ENCODE results near the gene DBET. TPM values are rescaled to one million over a fixed set of nuclear protein-coding genes. Genes with fewer than 3 reads are reported as not detected.
"Not testable (repeated sequence)": the region's sequence is repeated elsewhere in the genome, so short reads cannot be mapped to it uniquely, and the experiment has no call there.

The DBET gene
- total RNA-seq, 1 donor from 2014 or later: not detected

DNA sequence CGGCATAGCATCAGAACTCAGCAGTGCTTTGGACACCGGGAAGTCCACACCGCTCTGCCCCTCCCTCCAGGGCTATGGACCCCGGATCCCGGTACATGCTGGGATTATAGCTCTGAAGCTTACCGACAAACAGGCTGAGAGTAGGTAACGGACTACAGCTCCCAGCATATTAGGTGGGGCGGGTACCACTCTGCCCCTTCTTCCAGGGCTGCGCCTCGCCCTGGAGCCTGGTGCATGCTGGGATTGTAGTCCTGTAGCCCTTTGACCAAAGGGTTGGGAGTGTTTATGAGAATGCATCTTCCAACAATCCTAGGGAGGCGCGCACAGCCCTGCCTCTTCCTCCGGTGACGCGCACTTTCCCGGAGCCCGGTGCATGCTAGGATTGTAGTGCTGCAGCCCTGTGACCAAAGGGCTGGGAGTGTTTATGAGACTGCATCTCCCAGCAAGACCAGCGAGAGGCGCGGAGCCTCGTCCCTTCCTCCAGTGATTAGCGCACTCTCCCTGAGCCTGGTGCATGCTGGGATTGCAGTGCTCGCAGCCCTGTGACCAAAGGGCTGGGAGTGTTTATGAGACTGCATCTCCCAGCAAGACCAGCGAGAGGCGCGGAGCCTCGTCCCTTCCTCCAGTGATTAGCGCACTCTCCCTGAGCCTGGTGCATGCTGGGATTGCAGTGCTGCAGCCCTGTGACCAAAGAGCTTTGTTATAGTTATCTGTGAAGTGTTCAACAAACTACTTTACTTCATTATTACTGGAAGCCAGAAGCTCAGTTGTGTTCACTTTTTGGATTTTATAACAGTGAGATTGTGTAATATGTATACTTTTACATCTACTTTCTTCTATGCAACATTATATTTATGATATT is 14.7 kb upstream of the DBET start:
- DNase-seq (ENCODE audit: low spot score): not testable (repeated sequence)

DNA sequence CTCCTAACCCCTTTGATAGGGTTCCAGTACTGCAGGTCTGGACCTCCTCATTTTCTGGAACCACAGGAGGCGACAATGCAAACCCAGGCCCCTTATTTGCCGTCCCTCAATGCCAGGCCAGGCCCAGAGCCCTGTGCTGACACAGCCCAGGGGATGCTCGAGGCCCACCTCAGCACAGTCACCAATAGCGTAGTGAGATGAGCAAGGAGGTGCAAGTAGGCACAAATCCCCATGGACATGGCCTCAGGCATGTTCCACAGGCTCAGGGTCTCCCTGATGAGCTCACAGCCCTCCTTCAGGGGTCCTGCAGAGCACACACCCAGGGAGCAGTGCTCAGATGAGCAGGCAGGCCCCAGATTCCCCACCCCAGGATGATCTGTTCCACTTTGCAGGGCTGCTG is 5.3 kb upstream of the DBET start:
- DNase-seq (ENCODE audit: low spot score): peak; percentile 37

- DNase-seq (ENCODE audit: low spot score): not testable (repeated sequence)
Observed at GRCh38 chr4:190064805-190065204, 503 bp downstream of the DBET start.

- DNase-seq (ENCODE audit: low spot score): peak; percentile 89
Observed at GRCh38 chr4:190068351-190068750, 4.0 kb downstream of the DBET start.

- not testable (repeated sequence) for DNase-seq (ENCODE audit: low spot score)
Observed at GRCh38 chr4:190093052-190093451, 28.8 kb downstream of the DBET start.

DNA sequence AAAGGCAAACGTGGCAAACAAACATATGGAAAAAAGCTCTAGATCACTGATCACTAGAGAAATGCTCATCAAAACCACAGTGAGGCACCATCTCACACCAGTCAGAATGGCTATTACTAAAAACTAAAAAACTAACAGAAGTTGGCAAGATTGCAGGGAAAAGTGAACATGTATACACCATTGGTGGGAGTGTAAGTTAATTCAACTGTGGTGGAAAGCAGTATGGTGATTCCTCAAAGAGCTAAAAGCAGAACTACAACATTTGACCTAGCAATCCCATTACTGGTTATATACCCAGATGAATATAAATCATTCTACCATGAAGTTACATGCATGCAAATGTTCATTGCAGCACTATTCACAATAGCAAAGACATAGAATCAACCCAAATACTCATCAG is 29.7 kb downstream of the DBET start:
- DNase-seq (ENCODE audit: low spot score): not testable (repeated sequence)

DNA sequence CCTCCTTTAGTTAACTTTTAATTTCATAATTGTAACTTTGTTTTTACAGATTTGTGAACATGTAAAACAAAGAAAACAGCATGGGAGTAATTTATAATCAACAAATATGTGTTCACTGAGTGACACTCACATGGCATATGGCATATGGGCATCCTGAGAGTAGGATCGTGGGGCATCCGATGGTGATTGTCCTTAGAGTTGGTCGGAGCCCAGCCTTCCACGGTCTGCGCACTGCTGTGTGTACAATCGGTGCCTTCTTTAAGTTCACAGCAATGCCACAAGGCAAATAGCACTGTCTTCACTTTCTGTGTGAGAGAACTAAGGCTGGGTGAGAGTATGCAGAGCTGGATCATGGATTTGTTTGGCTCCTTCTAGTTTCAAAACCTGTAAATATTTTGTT is 31.0 kb downstream of the DBET start:
- DNase-seq (ENCODE audit: low spot score): not testable (repeated sequence)

DNA sequence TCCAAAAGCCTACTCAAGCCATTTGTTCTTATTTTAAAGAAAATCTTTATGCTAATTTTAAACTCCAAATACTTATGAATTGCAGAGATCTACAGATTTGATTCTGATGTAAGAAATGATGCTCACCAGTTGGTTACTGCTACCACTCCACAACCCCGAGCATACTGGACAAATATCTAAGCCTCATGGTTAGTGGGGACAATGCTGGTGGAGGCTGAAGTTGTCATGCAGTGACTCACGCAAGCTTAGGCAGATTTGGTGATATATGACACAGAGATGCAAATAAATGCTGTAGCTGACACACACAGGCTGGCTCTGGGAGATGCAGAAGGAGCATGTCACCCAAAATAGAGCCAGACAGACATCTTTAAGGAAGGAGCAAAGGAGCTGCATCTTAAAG is 35.3 kb downstream of the DBET start:
- not testable (repeated sequence) for DNase-seq (ENCODE audit: low spot score)

GRCh38 chr4:190101525-190101924 is 37.2 kb downstream of the DBET start:
- DNase-seq (ENCODE audit: low spot score): not testable (repeated sequence)

DNA sequence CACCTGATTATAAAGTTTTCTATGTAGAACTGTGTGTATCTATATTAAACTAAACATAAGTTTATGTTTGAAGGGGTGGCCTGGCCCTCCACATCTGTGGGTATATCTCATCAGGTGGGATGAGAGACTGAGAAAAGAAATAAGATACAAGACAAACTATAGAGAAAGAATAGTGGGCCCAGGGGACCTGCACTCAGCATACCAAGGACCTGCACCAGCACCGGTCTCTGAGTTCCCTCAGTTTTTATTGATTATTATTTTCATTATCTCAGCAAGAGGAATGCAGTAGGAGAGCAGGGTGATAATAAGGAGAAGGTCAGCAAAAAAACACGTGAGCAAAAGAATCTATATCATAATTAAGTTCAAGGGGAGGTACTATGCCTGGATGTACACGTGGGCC is 41.9 kb downstream of the DBET start:
- not testable (repeated sequence) for DNase-seq (ENCODE audit: low spot score)

DNA sequence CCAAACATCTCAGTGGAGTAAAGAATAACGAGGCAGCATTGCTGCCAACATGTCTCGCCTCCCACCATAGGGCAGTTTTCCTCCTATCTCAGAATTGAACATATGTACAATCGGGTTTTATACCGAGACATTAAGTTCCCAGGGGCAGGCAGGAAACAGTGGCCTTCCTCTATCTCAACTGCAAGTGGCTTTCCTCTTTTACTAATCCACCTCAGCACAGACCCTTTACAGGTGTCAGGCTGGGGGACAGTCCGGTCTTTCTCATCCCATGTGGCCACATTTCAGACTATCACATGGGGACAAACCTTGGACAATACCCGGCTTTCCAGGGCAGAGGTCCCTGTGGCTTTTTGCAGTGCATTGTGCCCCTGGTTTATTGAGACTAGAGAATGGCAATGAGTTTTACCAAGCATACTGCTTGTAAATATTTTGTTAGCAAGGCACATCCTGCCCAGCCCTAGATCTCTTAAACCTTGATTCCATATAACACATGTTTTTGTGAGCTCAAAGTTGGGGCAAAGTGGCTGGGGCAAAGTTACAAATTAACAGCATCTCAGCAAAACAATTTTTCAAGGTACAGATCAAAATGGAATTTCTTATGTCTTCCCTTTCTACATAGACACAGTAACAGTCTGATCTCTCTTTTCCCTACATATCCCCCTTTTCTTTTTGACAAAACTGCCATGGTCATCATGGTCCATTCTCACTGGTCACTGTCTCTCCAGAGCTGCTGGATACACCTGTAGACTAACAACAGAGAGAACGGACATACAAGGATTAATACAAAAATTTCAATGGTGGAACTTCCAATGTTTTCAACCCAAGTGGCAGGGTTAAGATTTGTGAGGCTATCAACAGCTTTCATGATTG is 42.5 kb downstream of the DBET start:
- not testable (repeated sequence) for DNase-seq (ENCODE audit: low spot score)

DNA sequence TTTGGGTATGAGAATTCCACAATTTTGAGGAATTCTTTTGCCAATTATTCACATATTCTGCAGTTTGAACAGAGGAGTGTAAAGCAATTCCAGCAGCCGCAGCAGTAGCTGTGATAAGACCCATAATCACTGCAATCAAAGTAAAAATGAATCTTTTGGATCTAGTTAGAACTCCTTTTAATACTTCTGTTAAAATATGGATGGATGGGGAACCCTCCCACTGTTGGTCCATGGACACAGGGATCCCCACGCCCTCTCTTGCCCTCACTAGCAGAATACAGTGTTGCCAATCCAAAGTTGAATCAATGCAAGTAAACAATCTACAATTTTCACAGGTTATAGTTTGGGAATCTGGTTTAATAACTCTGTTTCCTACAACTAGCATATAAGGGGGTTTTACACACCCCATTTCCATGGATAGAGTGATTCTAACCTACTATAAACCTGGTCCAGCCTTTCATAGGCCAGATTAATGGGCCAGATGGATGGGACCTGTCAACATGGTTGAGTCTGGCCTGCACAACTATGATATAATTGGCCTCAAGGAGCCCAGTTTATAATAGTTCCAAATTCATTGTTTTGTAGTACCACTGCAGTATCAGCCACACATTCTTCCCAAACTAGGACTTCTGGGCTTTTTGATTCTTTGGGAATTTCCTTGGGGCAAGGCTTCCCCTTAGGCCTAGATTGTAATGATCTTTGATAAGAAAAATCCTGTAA is 43.6 kb downstream of the DBET start:
- DNase-seq (ENCODE audit: low spot score): not testable (repeated sequence)

DNA sequence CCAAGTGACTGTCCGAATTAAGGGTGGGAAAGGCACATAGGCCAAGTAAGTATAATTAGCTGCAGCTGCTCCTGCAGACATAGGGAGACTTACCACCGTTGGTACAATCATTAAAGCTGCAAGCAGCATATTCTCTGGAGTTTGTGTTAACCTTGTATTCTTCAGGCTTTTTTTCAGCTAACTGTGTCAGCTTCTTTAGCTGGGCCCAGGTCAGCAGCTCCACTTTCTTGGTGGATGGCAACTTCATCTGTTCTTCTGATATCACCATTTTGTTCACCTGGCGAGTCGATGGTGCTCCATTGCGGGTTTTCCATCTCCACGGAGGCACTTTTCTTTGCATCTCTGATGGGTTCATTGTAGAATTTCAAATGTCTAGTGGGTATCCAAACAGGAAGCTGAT is 44.5 kb downstream of the DBET start:
- DNase-seq (ENCODE audit: low spot score): not testable (repeated sequence)

DNA sequence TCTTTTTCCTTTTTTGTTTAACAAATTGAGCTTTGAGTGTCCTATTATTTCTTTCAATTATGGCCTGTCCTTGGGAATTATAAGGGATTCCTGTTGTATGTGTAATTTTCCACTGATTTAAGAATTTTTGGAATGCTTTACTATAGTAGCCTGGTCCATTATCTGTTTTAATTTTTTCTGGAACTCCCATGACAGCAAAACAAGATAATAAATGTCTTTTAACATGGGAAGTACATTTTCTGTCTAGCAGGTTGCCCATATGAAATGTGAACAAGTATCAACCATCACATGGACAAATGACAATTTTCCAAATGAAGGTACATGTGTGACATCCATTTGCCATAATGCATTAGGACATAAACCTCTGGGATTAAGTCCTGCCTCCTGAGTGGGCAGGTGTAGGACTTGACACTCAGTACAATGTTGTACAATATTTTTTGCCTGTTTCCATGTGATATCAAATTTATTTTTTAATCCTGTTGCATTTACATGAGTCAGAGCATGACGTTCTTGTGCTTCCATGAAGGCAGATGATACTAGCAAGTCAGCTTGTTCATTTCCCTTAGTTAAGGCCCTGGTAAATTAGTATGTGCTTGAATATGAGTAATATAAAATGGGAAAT is 45.2 kb downstream of the DBET start:
- not testable (repeated sequence) for DNase-seq (ENCODE audit: low spot score)

- not testable (repeated sequence) for DNase-seq (ENCODE audit: low spot score)
Observed at GRCh38 chr4:190110033-190110432, 45.7 kb downstream of the DBET start.

- DNase-seq (ENCODE audit: low spot score): not testable (repeated sequence)
Observed at GRCh38 chr4:190110570-190111295, 46.4 kb downstream of the DBET start.

DNA sequence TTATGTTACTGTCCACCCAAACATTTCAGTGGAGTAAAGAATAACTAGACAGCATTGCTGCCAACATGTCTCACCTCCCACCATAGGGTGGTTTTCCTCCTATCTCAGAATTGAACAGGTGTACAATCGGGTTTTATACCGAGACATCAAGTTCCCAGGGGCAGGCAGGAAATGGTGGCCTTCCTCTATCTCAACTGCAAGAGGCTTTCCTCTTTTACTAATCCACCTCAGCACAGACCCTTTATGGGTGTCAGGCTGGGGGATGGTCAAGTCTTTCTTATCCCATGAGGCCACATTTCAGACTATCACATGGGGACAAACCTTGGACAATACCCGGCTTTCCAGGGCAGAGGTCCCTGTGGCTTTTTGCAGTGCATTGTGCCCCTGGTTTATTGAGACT is 48.6 kb downstream of the DBET start:
- DNase-seq (ENCODE audit: low spot score): not testable (repeated sequence)

DNA sequence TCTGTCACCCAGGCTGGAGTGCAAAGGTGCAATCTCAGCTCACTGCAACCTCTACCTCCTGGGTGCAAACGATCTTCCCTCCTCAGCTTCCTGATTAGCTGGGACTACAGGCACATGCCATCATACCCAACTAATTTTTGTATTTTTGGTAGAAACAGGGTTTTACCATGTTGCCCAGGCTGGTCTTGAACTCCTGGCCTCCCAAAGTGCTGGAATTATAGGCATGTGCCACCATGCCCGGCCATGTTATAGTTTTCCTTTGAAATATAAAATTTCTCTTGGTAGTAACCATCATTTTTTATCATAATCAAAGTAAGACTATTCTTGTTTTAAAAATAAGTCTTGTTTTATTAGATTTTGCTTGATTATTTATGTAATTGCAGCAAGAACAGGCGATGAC is 50.7 kb downstream of the DBET start:
- not testable (repeated sequence) for DNase-seq (ENCODE audit: low spot score)
